NT2/D1 (cell line): ENCODE data around the gene KBTBD8.

Experiments
- YY1 ChIP-seq: IDR thresholded peaks from 2 replicates; pipeline ENCODE4 v1.6.1; 2011; ENCODE audit not compliant: insufficient read length, insufficient read depth
- ZNF274 ChIP-seq: IDR thresholded peaks from 2 replicates; pipeline ENCODE4 v1.6.1; 2011; ENCODE audit warnings: mild to moderate bottlenecking, low read depth, low read length

DNA sequence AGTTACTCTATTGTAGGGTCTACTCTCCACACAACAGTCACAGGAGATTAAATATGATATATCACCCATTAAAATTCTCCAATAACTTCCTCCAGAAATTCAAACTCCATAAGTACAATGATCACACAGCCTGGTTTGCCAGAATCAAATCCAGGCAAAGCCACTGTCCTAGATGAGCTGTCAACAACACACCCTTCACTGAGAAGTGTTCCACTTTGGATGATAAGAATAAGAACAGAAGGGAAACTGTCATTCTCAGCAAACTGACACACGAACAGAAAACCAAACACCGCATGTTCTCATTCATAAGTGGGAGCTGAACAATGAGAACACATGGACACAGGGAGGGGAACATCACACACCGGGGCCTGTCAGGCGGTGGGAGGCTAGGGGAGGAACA, 41.4 kb upstream of the KBTBD8 start:
- TF ChIP-seq YY1 = no peak
- no peak for TF ChIP-seq ZNF274
